NCI-H2196 treated with DMSO at 0.1 percent for 48 hours (cell line): ENCODE measurements around the gene SNRPD2.

Source experiments
- DNase-seq: peaks from one replicate; lab custom pipeline; 2025; ENCODE audit not compliant: unreplicated experiment; lab: John Stamatoyannopoulos, UW

The SNRPD2 gene

GRCh38 chr19:45659096-45659729 lies 32.5 kb downstream of the SNRPD2 start:
- DNase-seq: no peak

- DNase-seq: no peak
These were observed 34.1 kb downstream of the SNRPD2 start for GRCh38 chr19:45657520-45658167.

GRCh38 chr19:45655073-45655472 lies 36.7 kb downstream of the SNRPD2 start:
- no peak for DNase-seq

GRCh38 chr19:45653634-45654033 lies 38.1 kb downstream of the SNRPD2 start:
- no peak for DNase-seq

GRCh38 chr19:45650722-45651121 lies 41.0 kb downstream of the SNRPD2 start:
- no peak for DNase-seq

GRCh38 chr19:45646345-45646698 lies 45.4 kb downstream of the SNRPD2 start:
- no peak for DNase-seq

- peak; percentile 80 for DNase-seq
These were observed 46.0 kb downstream of the SNRPD2 start for GRCh38 chr19:45645631-45646344.

- DNase-seq: peak; percentile 60
These were observed 46.6 kb downstream of the SNRPD2 start for GRCh38 chr19:45645068-45645630.

GRCh38 chr19:45643927-45644771 lies 47.6 kb downstream of the SNRPD2 start:
- no peak for DNase-seq

GRCh38 chr19:45643024-45643926 lies 48.5 kb downstream of the SNRPD2 start:
- DNase-seq: peak; percentile 56

- peak; percentile 94 for DNase-seq
These were observed 50.3 kb downstream of the SNRPD2 start for GRCh38 chr19:45641274-45642105.

- DNase-seq: no peak
These were observed 50.9 kb downstream of the SNRPD2 start for GRCh38 chr19:45640849-45641273.

- DNase-seq: no peak
These were observed 52.6 kb downstream of the SNRPD2 start, which contains the start of gene EML2 for GRCh38 chr19:45638930-45639729. Gene EML2 (minus strand): TSS chr19:45639397. CDS start chr19:45639376, 21 bp downstream.

- no peak for DNase-seq
These were observed 53.7 kb downstream of the SNRPD2 start for GRCh38 chr19:45637890-45638667.
